DMS153 (cell line): ENCODE results near the gene CAMTA1.

ENCODE experiments used
- DNase-seq: peaks from one replicate; lab custom pipeline; 2025; lab: John Stamatoyannopoulos, UW

CAMTA1 gene

GRCh38 chr1:7477593-7477992 is 692.3 kb downstream of the CAMTA1 start:
- no peak for DNase-seq

- DNase-seq: no peak
These were observed 693.0 kb downstream of the CAMTA1 start for GRCh38 chr1:7478142-7478790.

- peak; percentile 98 for DNase-seq
These were observed 693.7 kb downstream of the CAMTA1 start for GRCh38 chr1:7478809-7479499.

- DNase-seq: peak; percentile 53
These were observed 694.3 kb downstream of the CAMTA1 start for GRCh38 chr1:7479571-7479970.

- no peak for DNase-seq
These were observed 695.9 kb downstream of the CAMTA1 start for GRCh38 chr1:7481194-7481593.

- DNase-seq: no peak
These were observed 696.8 kb downstream of the CAMTA1 start for GRCh38 chr1:7482077-7482476.

- no peak for DNase-seq
These were observed 697.7 kb downstream of the CAMTA1 start for GRCh38 chr1:7482772-7483495.

- no peak for DNase-seq
These were observed 698.6 kb downstream of the CAMTA1 start for GRCh38 chr1:7483634-7484383.

GRCh38 chr1:7485086-7485780 is 700.0 kb downstream of the CAMTA1 start:
- no peak for DNase-seq

GRCh38 chr1:7485826-7486225 is 700.6 kb downstream of the CAMTA1 start:
- DNase-seq: no peak

- no peak for DNase-seq
These were observed 702.7 kb downstream of the CAMTA1 start for GRCh38 chr1:7487766-7488474.

- no peak for DNase-seq
These were observed 703.2 kb downstream of the CAMTA1 start for GRCh38 chr1:7488475-7488842.

GRCh38 chr1:7489586-7489985 is 704.3 kb downstream of the CAMTA1 start:
- no peak for DNase-seq

GRCh38 chr1:7490576-7490975 is 705.3 kb downstream of the CAMTA1 start:
- peak; percentile 39 for DNase-seq

- peak; percentile 48 for DNase-seq
These were observed 706.0 kb downstream of the CAMTA1 start for GRCh38 chr1:7491109-7491817.

- peak; percentile 97 for DNase-seq
These were observed 706.5 kb downstream of the CAMTA1 start for GRCh38 chr1:7491818-7492173.

GRCh38 chr1:7493711-7494454 is 708.6 kb downstream of the CAMTA1 start:
- no peak for DNase-seq

- DNase-seq: no peak
These were observed 710.7 kb downstream of the CAMTA1 start for GRCh38 chr1:7495962-7496361.

- no peak for DNase-seq
These were observed 711.9 kb downstream of the CAMTA1 start for GRCh38 chr1:7497107-7497637.
